HG03060 (cell line): Measurements from ENCODE around the gene PRDM9.
"Not testable (repeated sequence)": the region's sequence is repeated elsewhere in the genome, so short reads cannot be mapped to it uniquely, and the experiment has no call there.

Experiments used
- ATAC-seq: cut with Tn5 transposase; IDR thresholded peaks from one replicate; pipeline ENCODE4 v1.9.1; 2021; ENCODE audit warnings: low read depth, moderate number of reproducible peaks; ENCODE audit not compliant: unreplicated experiment

The PRDM9 gene

GRCh38 chr5:23507278-23507685 is at the start of gene PRDM9:
Gene PRDM9 (plus strand): TSS chr5:23507609. CDS start chr5:23509034, 1,425 bp downstream.
- ATAC-seq = no peak

DNA sequence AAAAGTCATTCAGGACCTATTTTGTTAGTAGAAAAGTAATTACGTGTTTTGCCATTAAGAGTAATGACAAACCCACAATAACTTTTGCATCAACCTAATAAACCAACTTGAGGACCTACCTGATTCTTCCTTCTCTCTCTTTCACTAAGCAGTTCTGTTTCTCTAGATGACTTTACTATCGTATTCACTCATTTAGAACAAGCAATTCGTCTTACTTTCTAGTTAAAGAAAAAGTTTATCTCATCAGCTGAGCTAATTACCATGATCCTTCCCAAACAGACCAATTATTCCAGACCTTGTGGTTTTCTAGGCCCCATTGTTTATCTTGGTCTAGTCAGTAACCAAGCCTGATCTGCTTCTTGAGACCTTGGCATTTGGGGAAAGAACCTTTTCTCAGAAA is 49.6 kb upstream of the PRDM9 start:
- ATAC-seq = no peak

DNA sequence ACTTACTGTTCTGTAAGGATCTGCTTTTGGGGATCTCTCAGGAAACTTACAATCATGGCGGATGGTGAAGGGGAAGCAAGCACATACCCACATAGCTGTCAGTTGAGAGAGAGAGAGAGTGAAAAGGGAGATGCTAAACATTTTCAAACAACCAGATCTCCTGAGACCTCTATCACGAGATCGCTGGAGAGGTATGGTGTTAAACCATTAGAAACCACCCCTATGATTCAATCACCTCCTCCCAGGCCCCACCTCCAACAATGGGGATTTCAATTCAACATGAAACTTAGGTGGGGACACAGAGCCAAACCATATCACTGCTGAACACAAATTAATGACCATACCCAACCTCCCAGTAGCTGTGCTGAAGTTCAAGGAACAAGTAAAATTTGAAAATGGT is 48.2 kb upstream of the PRDM9 start:
- no peak for ATAC-seq

DNA sequence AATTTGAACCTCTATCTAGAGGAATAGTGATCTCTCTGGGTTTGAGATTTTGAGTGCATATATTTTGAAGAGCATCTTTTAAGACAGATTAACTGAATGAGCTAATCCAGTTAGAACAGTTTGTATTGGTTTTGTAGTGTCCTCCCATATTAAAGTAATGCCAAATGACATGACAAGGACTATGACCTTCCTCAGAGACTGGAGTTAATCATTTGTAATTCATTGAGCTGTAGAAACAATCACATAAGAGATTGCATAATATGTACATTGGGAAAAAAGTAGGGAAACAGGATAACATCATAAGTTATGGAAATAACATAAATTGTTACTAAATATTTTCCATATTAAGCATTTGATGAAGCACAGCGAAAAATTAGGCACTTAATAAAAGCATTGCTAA is 45.8 kb upstream of the PRDM9 start:
- ATAC-seq = no peak

DNA sequence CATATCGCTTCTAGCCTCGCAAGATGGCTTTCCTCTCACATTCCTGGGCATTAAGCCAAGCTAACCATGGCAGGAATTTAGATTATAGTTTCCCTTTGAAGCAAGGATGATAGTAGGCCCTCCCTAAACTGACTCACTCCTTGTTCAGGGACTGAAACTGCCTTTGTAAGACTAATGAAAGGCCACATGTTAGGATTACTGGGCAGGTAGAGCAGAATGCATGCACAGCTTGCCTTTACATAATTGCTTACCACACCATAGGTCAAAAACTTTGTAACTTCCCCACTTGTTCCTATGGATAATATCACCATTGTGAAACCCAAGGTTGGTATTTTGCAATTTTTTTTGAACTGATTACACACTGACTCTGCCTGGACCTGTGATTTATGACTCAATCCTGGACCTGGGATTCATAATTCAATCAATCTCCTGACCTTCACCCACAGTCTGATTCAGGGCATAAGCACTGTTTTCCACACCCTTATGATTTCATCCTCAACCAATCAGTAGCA is 41.0 kb upstream of the PRDM9 start:
- ATAC-seq = no peak

GRCh38 chr5:23468658-23469057 is 38.8 kb upstream of the PRDM9 start:
- no peak for ATAC-seq

- no peak for ATAC-seq
Observed at GRCh38 chr5:23473915-23474314, 33.5 kb upstream of the PRDM9 start.

DNA sequence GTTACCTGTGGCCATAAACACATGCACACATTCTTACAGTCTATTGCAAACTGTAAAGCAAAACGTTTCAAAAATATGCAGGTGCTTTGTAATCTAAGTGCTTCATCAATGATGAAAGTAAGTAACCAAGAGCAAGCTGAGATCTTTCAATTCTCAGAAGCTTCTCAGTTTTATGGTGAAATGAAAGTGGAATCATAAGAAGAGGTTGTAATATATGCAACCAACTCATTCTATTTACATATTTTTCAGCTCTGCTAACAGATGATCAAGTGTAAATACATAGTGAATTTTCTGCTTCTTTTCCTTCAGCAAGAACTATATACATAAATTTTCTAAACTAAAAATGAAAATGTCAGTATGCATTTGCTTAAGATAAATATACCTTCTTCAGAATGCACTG is 33.1 kb upstream of the PRDM9 start:
- no peak for ATAC-seq

DNA sequence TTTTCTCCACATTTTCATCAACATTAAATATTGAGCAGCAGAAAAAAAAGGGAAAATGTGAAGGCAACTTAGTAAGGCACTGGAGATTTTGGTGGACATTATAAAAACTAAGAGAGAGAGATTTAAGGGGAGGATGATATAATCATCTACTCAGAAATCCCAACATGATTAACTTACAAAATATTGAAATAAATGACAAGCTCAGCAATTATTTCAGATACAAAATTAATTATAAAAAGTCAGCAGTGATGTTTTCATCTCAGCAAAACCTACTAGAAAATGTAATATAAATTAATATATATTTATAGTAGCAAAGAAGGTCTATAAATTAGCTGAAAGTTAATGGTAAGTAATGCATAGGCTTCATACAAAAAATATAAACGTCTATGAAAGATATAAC is 30.8 kb upstream of the PRDM9 start:
- ATAC-seq = no peak

DNA sequence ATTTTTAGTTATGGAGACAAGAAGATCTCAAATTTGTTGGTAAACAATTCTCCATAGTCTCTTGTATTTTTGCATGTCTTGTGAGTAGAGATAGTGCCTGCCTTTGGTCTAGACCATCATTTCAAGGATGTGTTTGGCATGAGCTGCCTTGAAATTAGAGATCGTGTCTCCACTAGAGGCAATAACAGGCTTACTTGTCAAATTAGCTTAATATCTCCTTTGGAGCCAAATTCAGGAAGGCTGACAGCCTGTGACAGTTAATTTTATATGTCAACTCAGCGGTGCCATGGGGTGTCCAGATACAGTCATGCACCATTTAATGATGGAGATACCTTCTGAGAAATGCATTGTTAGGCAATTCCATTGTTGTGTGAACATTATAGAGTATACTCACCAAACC is 24.8 kb upstream of the PRDM9 start:
- no peak for ATAC-seq

GRCh38 chr5:23483090-23483489 is 24.3 kb upstream of the PRDM9 start:
- no peak for ATAC-seq

GRCh38 chr5:23484096-23484495 is 23.3 kb upstream of the PRDM9 start:
- no peak for ATAC-seq

- not testable (repeated sequence) for ATAC-seq
Observed at GRCh38 chr5:23486227-23486626, 21.2 kb upstream of the PRDM9 start.

DNA sequence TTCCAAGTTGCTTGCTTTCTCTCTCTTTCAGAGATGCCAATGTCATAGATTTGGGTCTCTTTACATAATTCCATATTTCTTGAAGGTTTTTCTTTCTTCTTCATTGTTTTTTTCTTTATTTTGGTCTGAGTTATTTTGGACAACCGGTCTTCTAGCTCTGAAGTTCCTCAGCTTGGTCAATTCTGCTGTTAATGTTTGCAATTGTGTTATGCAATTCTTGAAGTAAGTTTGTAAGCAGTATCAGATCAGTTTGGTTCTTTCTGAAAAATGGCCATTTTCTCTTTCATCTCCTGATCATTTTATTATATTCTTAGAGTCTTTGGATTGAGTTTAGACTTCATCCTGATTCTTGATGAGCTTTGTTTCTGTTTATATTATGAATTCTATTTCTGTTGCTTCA is 16.4 kb upstream of the PRDM9 start:
- ATAC-seq = no peak

GRCh38 chr5:23494558-23494957 is 12.9 kb upstream of the PRDM9 start:
- ATAC-seq = no peak

DNA sequence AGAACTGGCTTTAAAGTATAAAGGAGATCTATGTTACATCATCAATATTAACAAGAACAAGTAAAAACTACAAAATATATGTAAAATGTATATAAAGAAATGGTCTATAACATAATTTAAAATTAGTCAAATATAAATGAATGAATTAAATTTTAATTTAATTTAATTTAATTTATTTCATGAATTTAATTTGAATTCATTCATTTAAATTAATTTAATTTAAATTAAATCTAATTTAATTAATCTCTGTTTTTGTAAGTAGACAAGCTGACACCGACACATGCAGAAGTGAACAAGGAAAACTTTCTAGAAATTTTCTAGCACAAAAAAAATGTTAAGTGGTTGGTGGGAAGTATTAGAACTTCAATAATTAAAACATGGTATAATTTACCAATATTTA is 10.8 kb upstream of the PRDM9 start:
- ATAC-seq = no peak

DNA sequence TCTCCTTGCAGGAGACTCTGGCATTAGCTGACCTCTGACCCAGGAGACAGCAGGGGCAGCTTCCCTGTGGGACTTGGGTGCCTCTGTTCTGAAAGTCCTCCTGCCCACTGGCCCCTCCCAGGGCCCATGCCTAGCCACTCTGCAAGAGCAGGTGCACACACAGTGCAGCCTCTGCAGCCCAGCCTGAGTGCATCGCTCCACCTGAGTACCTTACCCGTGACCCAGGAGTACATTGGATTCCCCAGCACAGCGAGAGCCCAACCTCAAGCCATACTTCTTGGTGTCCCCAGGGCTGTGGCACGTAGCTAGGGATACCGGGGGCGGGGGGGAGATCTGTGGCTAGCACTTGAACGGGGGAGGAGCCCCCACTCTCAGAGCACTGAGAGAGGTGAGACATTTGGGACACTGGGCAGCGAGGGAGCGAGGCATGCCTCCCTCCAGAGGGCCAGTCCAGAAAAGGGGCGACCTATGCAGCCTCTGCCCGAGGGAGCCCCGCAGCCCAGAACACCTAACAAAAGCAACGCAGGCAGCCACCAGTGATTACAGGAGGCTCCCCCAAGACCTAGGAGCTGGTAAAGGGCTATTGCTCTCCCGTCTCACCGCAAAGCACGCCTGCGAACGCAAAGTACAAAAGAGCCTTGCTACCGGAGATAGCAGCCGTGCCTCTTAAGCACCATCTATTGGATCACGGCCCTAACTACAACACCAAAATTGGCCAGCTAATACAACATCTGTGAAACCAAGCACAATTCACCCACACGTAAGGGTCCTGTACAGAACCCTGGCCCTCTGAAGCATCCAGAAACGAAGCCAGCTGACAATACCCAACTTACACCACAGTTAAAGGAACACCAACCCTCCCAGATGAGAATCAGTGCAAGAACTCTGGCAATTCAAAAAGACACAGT is 826 bp upstream of the PRDM9 start:
- ATAC-seq = no peak

GRCh38 chr5:23510434-23510833 is 3.0 kb downstream of the PRDM9 start:
- not testable (repeated sequence) for ATAC-seq

DNA sequence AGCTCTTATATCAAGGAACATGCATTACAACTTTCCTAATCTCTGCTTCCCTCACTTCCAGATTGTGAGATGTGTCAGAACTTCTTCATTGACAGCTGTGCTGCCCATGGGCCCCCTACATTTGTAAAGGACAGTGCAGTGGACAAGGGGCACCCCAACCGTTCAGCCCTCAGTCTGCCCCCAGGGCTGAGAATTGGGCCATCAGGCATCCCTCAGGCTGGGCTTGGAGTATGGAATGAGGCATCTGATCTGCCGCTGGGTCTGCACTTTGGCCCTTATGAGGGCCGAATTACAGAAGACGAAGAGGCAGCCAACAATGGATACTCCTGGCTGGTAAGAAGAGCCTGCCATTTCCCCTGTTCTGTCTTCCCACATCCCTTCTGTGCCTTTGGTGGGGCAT is 15.1 kb downstream of the PRDM9 start:
- ATAC-seq = no peak

GRCh38 chr5:23523031-23523430 is 15.6 kb downstream of the PRDM9 start:
- ATAC-seq = no peak

DNA sequence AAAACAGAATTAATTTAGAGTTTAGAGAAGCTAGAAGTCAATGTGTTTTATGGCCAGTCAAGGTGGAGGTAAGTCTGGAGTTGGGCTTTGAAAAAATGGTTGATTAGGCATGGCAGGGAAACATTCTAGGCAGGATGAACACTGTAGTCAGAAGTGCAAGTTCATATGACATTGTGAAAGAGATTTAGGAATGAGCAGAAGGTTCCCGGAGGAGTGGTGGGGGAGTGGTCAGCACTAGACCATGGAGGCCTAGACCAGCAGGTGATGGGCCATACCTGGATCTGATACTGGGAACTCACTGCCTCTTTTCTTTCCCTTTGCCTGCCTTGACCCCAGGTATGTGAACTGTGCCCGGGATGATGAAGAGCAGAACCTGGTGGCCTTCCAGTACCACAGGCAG is 16.6 kb downstream of the PRDM9 start:
- no peak for ATAC-seq

DNA sequence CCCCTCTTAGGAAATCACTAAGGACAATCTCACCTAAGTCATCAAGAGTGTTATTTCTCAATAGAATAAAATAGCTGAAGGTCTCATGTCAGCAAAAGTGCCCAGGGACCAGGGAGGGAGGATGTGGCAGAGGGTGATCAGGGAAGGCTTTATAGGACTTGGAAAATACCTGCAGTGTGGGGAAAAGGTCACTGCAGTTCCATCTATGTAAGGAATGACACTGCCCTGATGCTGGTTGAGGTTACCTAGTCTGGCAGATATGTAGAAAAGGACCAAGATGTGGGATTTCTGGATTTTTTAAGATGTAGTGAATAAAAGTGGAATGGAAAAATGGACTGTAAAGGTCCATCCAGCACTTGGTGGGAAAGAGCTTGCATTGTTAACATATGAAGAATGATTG is 18.3 kb downstream of the PRDM9 start:
- no peak for ATAC-seq
